ENCODE measurements around the gene TRIM62. TPM values are rescaled to one million over a fixed set of nuclear protein-coding genes. Genes with fewer than 3 reads are reported as not detected.
A peak's percentile ranks its signal among the peaks of the same experiment; 100 is the strongest.

The TRIM62 gene
- total RNA-seq, 1 experiment from 2014 or later = 6.9 TPM

DNA sequence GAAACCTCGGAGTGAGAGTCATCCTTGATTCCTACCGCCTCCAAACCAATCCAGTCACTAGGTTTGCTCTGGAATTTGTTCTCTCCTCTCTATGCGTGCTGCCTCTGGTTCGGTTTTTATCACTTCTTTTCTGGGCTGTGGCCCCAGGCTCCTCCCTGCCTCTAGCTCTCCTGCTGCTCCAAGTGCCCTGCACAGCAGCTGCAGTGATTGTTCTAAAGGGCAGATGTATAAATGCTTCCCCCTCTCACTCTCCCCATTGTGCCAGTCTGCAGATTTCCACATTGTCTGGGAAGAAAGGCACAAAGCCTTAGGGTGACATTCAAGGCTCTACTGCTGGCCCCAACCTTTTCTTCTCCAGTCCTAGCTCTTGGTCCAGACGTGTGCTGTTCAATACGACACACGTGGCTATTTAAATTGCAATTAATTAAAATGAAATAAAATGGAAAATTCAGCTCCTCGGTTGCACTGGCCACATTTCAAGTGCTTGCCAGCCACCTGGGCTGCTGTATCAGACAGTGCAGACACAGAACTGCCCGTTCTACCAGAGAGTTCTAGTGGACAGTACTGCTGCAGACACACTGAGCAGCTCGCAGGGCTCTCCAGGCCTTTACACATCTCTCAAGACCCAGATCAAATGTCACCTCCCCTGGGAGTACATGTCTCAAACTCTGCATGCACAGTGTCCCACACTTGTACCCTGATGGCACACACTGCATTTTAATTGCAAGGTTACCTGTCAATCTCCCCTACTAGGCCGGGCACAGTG, 12.4 kb downstream of the TRIM62 start:
- Histone ChIP-seq H3K9ac (ENCODE audit: extremely low read depth, insufficient read length, low read length) (no peak overlapping the region), H2AFZ (ENCODE audit: low read length) (no peak overlapping the region), H4K91ac (ENCODE audit: insufficient read length, low read depth, low read length) (no peak overlapping the region), H2BK120ac (ENCODE audit: low read depth, low read length, poor library complexity, severe bottlenecking) (no peak overlapping the region), H4K5ac (ENCODE audit: insufficient read length, low read depth, low read length) (no peak overlapping the region), H3T11ph (ENCODE audit: low read length) (no peak overlapping the region), H3K27ac (ENCODE audit: insufficient read length, low read depth, low read length) (no peak overlapping the region), H2AK5ac (ENCODE audit: insufficient read length, low read length) (no peak overlapping the region), H2BK20ac (ENCODE audit: low read depth, low read length, poor library complexity, severe bottlenecking) (no peak overlapping the region), H2BK5ac (ENCODE audit: insufficient read length, low read length) (no peak overlapping the region), H3K4me1 (ENCODE audit: insufficient read depth, low read length) (no peaks in the 10 kb centered on the region; the same call in 1 of the 2 replicates), H4K20me1 (ENCODE audit: control insufficient read depth, insufficient read depth, insufficient read length) (no peaks in the 10 kb centered on the region), H3K79me2 (ENCODE audit: insufficient read depth, low read length) (no peaks in the 10 kb centered on the region), H3K4ac (ENCODE audit: low read depth, low read length) (no peak overlapping the region), H3K27me3 (ENCODE audit: insufficient read depth, low read length) (no peaks in the 10 kb centered on the region), H3K4me2 (ENCODE audit: insufficient read depth, insufficient read length, low read length) (no peak overlapping the region), H3K23ac (ENCODE audit: insufficient read length, low read depth, low read length) (no peak overlapping the region), H3K79me1 (ENCODE audit: insufficient read depth, low read depth, low read length, poor library complexity, severe bottlenecking) (no peaks in the 10 kb centered on the region), H2BK12ac (ENCODE audit: insufficient read length, low read depth, low read length) (no peak overlapping the region), H2BK15ac (ENCODE audit: low read depth, low read length) (no peak overlapping the region), H3K56ac (ENCODE audit: insufficient read length, low read depth, low read length) (no peak overlapping the region), H3K9me3 (ENCODE audit: control insufficient read depth, low read depth, low read length) (no peaks in the 10 kb centered on the region), H3K14ac (ENCODE audit: insufficient read depth, low read length) (no peak overlapping the region), H3K18ac (ENCODE audit: insufficient read length, low read depth, low read length) (no peak overlapping the region), H4K8ac (replicated peaks; ENCODE audit: insufficient read length, low read depth, low read length) (no peak overlapping the region), H3K23me2 (ENCODE audit: insufficient read length, low read depth, low read length, poor library complexity, severe bottlenecking) (no peaks in the 10 kb centered on the region)
- no peak for DNase-seq
- Mint-ChIP-seq H3K9me3 (peaks cover 0 to 2% of the 10 kb centered on the region in 2 experiments; a peak in 1 of 5 replicates), H3K4me1 (peaks cover 32 to 36% of the 10 kb centered on the region in 2 experiments), H3K27ac (peak overlapping the region in 1 of 3 experiments; percentile 79; a peak in 2 of 7 replicates), H3K36me3 (ENCODE audit: insufficient read depth in 1 of 3, low read depth in 3 of 3) (peaks cover 6 to 14% (median 12%) of the 10 kb centered on the region in 3 experiments; a peak in 5 of 7 replicates), H3K27me3 (ENCODE audit: low read depth) (peaks cover 11% of the 10 kb centered on the region), H3K4me3 (no peak overlapping the region; a peak in 1 of 5 replicates)
- no CpG with 5 or more reads among the region's 11 CpGs for WGBS (ENCODE audit: extremely low coverage, insufficient read length, low lambda C conversion rate)
- TF ChIP-seq, protein P1, sequence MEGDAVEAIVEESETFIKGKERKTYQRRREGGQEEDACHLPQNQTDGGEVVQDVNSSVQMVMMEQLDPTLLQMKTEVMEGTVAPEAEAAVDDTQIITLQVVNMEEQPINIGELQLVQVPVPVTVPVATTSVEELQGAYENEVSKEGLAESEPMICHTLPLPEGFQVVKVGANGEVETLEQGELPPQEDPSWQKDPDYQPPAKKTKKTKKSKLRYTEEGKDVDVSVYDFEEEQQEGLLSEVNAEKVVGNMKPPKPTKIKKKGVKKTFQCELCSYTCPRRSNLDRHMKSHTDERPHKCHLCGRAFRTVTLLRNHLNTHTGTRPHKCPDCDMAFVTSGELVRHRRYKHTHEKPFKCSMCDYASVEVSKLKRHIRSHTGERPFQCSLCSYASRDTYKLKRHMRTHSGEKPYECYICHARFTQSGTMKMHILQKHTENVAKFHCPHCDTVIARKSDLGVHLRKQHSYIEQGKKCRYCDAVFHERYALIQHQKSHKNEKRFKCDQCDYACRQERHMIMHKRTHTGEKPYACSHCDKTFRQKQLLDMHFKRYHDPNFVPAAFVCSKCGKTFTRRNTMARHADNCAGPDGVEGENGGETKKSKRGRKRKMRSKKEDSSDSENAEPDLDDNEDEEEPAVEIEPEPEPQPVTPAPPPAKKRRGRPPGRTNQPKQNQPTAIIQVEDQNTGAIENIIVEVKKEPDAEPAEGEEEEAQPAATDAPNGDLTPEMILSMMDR (conservative IDR thresholded peaks at IDR 0.05) = no peak

Data from H9 (cell line).